CD4-positive, alpha-beta T cell treated with Interferon gamma for 1 hour (primary cell): ENCODE results near the gene POU2AF1.

Source experiments
- DNase-seq: peaks from one replicate; pipeline ENCODE4 v3.0.0-alpha.2; 2020

POU2AF1 gene

DNA sequence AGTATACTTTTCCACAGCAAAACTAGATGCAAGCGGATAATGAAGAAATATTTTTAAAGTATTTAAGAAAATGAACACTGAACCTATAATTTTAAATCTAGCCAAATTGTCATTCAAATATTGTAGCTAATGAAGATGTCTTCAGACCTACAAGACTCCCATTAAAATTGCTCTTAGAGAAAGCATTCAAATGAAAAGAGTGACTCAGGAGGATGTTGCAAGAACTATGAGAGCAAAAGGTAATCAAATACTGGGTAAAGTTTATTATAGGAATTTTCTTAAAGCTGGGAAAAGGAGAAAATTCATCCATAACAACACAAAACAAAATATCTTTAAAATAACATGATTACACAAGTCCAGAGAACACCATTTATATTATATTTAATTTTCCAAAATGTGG is 5.4 kb upstream of the POU2AF1 start:
- DNase-seq, result no peak

DNA sequence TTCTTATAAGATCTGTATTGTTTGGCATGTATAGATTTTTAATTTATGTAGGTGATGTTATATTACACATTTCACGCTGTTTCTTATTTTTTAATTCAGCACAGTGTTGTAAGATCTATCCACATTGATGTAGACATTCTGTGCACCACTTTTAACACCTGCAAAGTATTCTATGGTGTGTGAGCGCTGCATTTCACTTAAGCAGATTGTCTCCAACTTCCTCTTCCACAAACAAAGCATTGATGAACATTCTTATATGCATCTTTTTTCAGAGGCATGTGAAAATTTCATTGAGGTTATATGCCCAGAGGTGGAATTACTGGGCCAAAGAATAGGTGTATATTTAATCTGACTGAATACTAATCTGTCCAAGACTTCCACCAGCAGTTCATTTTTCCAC is 3.4 kb upstream of the POU2AF1 start:
- DNase-seq, result no peak

DNA sequence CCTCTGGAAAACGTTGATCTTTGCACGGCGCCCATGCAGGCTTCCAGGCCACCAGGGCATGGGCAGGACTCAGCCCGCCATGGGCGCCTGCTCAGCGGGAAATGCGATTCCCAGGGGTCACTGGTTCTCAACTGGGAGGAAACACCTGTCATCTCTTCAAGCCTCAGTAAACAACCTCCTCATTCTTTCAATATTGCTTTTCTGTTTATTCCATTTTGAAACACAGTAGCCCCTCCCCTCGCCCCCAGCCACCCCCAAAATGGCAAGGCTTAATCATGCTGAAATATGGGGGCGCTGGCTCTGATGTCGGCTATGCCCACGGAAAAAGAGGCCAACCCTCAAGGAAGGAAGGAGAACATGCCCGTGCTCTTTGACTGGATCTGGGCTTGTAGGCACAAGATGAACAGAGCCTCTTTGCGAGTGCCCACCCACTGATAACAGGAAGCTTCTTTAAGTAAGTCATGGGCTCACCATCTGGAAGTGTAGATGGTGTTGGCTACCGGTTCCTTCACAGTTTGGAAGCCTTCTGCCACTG is 594 bp upstream of the POU2AF1 start:
- DNase-seq, result peak; percentile 63

DNA sequence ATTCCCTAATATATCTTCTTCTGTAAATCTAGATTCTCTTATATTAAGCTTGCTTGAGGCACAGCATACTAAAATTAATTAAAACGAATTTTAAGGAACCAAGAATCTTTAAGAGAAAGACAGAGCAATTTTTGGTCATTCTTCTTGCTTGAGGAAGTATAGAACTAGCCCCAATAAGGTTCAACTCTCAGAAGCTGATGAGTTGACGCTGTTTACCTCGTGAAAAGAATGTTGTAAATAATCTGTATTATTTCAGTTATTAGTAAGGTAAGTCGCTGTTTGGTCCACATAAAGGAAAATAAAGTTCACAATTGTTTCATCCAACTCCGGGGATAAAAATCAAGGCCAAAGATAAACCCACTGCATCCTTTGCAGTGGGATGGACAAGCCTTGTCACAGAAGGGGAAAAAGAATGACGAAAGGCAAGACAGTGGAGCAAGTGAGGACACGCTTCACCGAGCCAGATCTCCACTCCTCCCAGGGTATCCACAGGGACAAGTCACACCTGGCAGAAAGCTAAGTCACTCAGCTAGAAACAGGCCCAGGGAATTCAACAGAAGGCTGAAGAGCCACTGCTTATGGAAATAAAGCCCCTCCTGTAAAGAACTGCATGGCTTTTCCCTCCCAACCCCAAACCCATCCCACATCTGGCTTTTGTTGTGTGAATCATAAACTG is 752 bp downstream of the POU2AF1 start:
- DNase-seq, result no peak

DNA sequence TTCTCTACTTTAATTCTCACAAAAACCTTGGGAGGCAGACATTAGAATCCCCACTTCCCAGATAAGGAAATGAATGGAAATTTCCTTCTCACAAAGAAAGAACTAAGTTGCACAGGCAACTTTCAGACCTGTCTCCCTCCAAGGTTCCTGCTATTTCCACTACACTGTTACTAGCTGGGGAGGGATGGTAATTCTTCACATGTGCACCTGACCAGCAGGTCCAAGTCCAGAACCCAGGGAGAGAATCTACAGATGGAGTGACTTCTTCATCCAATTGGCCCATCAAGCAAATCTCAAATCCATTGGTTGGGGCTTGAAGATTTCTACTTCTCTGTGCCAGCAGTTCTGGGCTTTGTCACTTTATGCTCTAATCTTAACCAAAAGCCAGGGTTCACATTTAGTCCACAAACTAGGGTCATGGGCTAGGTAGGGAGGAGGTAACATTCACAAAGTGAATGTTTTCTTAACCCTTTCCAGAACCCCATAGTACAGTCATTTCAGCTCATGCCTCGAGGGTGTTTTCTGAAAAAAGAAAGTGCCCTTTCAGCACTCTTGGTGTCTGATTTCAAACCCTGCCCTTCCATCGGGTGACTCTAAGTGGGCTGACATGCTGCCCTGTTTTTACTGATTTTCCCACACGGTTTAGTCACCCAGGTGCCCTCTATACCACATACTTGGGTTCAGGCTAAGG is 2.7 kb downstream of the POU2AF1 start:
- no peak for DNase-seq

DNA sequence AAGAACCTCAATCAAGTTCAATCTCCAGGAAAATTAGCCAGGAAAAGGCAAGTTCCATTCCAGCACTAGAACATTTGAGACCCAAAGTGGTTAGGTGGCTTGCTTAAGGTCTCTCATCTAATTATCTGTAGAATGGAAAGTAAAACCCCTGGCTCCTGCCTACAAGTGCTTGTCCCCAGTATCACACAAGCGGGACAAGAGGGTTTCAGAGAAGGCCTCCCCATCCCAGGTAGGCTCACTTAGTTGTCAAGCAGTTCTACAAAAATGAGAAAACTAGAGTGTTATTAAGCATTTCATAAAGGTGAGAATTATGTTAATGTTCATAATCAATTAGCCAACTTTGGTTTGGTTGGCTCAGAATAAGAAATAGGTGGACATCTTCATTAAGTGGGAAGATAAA is 5.5 kb downstream of the POU2AF1 start:
- DNase-seq, result no peak

DNA sequence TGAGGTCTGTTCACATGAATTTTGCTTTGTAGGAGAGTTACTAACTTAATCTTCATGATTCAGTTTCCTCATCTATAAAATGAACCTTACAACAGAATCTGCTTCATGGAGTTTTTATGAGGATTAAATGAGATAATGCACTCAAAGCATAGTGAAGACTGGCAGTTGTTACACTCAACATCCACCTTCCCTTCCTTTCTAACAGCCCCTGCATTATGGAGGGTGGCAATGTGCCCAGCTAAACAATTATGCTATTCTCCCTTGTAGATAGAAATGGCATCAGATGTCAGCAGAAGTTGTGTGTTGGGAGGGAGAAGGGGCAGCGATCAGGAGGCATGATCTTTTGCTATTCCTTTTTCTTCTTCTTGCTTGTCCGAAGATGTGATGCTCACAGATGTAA is 6.5 kb downstream of the POU2AF1 start:
- no peak for DNase-seq

DNA sequence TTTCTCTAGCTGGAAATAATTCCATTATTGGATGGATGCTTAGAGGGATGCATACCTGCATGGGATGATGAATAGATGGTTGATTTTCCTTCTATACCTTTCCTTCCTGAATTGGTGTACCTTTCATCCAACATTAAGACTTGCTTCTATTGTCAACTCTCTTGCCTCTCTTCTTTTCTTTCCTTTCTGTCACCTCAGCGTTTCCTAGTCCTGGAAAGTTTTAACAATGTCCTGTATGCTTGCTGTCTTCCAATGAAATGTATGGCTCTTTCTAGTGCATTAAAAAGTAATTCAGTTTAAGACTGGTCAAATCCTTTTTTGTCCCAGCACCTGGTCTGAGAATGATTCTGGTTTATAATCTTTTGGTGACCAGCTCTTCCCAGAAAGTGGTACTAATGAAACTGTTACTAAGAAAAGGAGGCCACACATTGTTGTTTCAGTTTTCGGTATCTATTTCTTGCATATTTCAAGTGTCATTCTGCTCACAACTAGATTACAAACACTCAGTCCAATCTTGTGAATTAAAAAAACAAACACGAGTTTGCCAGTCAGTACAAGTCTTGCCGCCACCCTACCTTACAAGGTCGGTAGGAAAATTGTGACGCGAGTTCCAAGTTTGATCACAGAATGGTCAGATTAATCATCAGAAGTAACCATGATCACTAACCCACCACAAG is 8.0 kb downstream of the POU2AF1 start:
- no peak for DNase-seq

DNA sequence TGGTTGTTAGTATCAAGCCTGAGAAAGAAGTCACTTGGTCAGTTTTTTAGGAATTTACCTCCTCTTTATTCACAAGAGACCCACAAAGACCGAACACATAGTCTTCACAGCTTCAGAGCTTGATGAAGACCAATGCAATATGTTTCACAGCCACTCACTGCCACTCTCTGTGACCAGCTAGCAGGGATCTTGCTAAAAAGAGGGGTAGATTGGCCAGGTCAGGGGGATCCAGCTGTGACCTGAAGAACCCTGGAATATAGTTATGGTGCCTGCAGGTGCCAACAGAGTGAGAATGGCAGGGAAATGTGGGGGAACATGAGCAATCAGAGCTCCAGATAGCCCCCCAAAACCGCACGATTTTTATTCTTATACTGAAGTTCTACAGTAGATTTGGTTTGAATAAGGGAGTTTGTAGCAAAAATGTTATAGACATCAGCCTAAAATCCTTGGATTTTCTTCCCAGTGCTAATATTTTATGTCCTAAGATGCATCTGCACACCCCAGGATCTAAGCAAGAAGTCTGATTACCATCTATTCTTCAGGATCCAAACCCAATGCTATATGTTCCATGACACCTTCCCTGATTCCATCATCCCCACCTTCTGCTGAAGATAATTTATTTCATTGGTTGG is 8.7 kb downstream of the POU2AF1 start:
- no peak for DNase-seq

DNA sequence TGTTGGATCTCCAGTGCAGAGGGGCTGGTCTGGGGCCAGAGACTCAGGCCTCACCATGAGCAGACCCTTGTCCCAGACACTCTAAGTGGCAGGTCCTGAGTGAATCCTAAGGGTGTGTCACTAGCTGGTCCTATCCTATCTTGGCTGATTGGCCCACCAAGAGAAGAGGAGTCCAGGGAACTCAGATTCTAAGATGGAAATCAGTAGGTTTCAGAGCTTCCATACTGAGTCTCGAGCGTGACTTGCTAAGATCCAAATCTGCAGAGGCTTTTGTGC is 10.9 kb downstream of the POU2AF1 start:
- no peak for DNase-seq

DNA sequence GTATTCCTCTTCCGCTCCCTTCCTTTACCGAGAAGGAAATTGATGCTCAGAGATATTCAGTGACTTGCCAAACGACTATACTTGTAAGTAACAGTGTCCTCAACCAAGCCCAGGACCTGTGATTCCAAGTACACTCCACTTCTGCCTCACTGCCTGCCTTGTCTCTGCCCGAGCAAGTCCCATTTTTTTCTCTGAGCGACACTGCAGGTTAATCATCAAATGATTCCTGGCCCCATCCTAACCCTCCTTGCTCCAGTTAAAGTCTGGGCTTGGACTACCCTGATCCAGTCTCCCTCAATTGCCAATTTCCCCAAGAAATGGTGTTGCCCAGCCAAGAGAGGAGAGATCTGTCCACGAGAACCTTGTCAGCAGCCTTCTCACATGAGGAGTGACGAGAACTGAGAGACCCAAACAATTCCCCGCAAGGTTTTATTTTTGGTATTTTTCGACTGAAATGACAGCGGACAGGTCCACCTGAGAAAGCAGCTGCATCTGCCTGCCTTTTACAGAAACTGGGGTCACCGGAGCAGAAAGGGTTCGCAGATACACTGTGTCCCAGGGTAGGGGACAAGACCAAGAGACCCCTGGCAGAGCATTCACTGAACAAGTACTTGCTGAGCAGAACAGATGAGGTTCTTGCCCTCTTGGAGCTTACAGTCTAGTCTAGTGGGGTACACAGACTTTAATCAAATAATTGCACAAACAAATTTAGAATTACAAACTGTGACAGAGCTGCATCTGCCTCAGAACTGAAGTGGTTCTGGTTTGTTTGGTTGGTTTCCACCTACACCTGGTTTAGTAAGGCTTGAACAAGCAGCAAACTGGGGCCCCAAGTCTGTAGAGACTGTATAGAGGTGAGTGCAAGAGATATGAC is 11.4 kb downstream of the POU2AF1 start:
- DNase-seq, result no peak

DNA sequence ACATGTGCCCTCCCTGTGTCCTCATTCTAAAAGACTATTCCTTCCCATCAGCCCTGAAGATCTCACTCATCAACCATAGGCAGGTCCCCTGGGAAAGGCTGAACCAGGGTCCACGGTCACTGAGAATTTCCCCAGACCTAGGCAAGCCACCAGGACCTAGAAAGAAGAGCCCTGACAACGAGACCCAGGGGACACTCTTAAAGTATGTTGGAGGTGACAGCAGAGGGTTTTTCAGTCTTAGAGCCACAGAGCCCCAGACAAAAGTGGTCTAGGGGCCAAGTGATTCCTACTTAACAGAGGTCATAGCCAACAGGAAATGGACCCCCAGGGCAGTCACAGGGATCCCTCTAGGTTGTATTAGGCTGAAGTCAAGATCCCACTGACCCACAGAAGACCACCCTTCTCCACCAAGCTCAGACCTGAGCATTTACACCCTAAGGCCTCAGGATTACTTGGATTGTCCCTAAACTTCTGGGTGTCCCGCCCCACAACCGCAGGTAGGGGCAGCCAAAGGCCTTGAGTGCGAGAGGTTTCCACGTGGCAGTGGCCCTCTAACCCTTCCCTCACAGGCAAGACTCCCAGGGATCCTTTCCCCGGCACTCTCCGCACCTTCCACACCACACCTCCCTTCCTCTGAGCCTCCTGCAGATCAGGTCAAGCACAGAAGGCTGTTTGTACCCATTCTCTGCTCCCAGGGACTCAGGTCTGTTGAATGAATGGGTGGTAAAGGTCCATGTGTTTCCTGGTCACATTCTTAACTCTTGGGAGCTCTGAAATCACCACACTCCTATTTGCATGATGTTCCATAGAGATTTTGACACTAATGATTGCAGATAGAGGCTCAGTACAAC is 12.3 kb downstream of the POU2AF1 start:
- no peak for DNase-seq

DNA sequence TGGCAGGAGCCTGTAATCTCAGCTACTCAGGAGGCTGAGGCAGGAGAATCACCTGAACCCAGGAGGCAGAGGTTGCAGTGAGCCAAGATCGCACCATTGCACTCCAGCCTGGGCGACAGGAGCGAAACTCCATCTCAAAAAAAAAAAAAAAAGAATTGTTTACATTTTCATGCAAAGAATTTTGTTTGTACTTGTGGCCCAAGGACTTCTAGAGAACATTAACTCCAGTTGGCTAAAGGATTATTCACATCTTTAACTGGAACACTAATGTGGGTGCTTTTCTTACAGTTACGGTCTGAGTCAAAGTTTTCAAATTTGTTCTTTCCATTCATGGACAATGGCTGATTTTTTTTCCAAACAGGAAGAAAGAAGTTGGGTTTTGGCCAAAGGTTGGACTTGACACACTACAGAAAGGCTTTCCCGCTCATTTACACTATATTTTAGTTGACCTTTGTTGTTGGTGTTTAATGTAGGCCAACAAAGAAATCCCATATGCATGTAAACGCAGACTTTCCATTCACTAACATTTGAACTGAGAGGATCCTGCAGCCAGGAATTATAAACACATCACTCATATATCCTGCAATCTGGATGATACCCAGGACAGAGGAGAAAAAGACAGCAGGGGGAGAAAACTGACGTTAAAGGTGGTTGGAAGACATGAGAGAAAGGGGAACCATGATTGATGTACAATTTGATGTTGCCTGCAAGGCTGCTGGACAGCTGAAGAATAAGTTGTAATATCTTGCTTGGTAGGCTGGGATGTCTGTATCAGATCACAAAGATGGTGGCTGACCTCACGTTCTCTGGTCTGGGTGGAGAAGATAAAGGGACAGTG is 13.1 kb downstream of the POU2AF1 start:
- no peak for DNase-seq

DNA sequence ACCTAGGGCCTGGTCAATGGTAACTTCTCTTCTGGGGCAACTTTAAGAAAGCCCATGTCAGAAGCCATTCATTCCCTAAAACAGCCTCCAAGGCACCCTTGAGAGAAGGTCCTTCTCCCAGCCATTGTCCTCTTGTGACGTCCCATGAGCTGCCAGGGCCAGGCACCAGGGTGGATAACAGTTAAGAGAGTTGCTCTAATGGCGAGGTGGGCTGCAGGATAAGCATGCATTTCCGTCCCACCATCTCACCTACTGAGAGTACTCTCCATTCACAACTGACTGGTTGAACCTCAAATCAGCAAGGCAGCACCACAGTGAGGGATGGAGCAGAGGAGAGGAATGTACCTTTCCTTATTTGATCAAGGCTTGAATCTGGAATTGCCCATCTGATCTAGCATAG is 14.6 kb downstream of the POU2AF1 start:
- DNase-seq, result no peak

DNA sequence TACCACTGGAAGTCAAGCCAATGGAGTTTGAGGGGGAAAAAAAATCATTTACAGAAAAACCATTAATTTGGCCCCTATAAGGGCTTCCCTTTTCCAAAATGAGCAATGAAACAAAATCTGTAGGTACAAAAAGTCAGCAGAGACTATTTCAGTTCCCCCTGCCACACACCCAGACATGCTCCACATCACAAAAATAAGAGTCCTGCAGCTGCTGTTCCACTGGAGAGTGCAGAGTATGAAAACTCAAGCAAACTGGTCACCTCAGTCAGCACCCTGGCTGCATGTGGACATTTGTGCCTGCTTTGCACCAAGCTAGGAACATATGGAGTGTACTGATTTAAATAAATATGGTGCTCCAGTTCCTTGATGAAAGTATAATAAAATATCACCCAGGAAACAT is 15.1 kb downstream of the POU2AF1 start:
- no peak for DNase-seq

DNA sequence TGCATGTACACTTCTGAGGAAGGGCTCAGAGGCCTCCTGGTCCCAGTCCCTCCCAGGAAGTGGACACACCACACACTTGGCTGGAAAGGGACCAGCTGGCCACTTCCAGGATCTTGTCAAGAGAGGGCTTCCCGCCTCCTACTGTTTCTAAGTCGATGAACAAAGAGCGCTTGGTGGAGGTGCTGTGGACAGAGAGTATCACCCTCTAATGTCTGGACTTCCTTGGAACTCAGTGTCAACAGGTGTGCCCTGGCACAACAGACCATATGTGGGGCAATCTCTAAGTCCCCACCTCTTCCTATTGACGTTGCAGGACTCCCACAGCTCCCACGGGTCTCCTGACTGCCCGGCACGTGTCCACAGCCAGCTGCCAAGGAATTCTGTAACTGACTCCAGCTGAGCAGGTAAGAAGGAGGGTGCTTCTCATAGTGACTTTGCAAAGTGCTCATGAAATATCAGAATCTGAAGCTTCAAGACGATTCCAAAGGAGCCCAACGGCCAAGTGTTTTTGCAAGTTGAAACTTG is 16.1 kb downstream of the POU2AF1 start:
- DNase-seq, result no peak

DNA sequence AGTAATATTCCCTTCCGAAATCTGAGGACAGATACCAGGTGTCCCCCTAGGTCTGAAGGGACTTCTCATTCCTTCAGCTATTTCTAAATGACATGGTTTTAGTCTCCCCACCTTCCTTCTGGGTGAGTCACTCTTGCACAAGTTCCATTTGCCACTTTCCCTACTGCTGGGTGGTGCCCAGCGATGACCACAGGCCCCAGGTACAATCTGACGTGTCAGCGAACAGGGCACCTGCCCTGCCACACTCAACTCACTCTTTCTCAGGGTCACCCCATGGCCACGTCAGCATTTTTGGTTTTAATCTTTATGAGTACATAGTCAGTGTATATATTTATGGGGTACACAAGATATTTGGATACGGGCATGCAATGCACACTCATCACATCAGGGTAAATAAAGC is 17.2 kb downstream of the POU2AF1 start:
- no peak for DNase-seq

DNA sequence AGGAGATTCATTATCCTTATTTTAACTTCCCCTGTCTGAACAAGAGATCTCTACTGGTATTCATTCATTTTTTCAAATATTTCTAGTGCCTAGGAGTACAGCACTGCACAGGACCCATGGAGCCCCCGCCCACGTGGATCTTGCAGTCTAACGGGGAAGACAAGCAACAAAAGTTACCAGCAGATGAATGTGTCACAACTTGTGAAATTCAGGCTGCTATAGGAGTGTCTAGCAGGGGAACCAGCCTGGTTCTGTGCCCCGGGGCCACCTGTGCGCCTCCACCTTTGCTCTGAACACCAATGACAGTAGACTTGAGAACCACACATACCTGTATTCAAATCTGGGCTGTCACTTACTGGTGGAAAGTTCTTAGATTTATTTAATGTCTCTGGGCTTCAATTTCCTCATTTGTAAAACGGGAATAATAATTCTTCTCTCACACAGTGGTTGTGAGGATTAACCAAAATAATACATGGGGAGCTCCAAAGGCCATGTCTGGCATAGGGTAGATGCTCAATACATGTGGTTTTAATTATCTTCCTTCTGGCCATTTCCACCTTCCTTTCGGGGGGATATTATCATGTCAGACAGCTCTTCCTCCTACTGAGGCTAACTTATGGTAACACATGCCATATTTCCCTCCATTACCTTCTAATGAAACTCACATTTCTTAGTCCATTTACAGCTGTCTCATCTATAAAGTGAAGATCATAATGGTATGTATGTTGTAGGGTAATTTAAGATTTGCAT is 17.8 kb downstream of the POU2AF1 start:
- DNase-seq, result no peak

DNA sequence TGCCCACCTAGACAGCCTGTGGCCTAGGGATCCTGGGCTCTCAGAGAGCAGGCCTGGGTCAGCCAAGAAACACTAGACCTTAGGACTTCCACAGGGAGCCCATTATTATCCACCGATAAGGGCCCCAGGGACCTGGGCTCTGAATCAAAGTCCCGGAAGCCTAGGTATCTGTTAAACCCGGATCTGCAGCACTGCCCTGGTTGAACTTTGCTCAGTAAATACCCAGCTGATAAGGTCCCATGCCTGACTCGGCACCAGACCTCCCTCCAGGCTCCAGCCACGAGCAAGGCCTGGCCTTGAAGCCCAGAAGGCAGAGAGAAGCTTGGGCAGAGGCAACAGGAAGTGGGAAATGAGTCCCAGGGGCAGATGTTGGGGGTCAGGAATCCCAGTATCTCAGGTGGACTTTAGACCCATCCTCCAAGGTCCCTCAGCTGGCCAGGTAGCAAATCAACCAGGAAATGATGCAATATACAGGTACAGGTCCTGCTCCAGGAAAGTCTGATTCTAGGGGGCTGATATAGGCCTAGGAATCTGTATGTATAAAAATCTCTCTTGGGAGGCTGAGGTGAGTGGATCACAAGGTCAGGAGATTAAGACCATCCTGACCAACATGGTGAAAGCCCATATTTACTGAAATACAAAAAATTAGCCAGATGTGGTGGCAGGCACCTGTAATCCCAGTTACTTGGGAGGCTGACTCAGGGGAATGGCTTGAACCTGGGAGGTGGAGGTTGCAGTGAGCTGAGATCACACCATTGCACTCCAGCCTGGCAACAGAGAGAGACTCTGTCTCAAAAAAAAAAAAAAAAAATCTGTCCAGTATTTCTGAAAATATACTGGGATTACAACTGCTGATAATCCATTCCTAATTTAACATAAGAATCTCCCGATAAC is 18.7 kb downstream of the POU2AF1 start:
- DNase-seq, result no peak
